Measurements from ENCODE around the gene WNT3.

GRCh38 chr17:46819906-46820351 lies 1.4 kb upstream of the WNT3 start:
- TF ChIP-seq EP300 (IDR thresholded peaks at IDR 0.05; ENCODE audit: low read depth) = no peak
- no peak for TF ChIP-seq CTCF (IDR thresholded peaks at IDR 0.05)
- no peak for TF ChIP-seq POLR2A (IDR thresholded peaks at IDR 0.05)

All from transverse colon (tissue), 3 donors.